Esophagus muscularis mucosa (tissue), 3 donors: Measurements from ENCODE around the gene LRSAM1.

Experiments used
- CTCF ChIP-seq, 3 experiments: fragments of 200-600 bp in 2 of 3; fragments of 450-650 bp in 1 of 3; sonication (generic) in 2 of 3; IDR thresholded peaks; one replicate each; pipeline ENCODE4 v1.5.1; 2017 to 2019; ENCODE audit warnings: antibody characterized with exemption in 3 of 3, mild to moderate bottlenecking in 2 of 3, moderate library complexity in 1 of 3
- POLR2A ChIP-seq: fragments of 450-650 bp; IDR thresholded peaks from one replicate; pipeline ENCODE4 v1.6.1; 2017; ENCODE audit warnings: antibody characterized with exemption, moderate library complexity, mild to moderate bottlenecking, low read depth
- POLR2AphosphoS5 ChIP-seq, 2 donors: sonication (generic); formaldehyde crosslinking; IDR thresholded peaks; one replicate each; pipeline ENCODE4 v1.6.1; 2017; ENCODE audit warnings: antibody characterized with exemption in 2 of 2

GRCh38 chr9:127405344-127406125, 45.8 kb upstream of the LRSAM1 start:
- TF ChIP-seq CTCF (IDR thresholded peaks at IDR 0.05) (no peak), POLR2AphosphoS5 (IDR thresholded peaks at IDR 0.05) (no peak), POLR2A (no peak)
